GM12865 (cell line): ENCODE measurements around the gene ENOPH1.
A peak's percentile ranks its signal among the peaks of the same experiment; 100 is the strongest.
"Not testable (repeated sequence)": the region's sequence is repeated elsewhere in the genome, so short reads cannot be mapped to it uniquely, and the experiment has no call there.

Source experiments
- DNase-seq: peaks from one replicate; pipeline ENCODE4 v3.0.0; 2010; ENCODE audit warnings: low read depth
- H3K4me3 ChIP-seq: 2 replicates; pipeline ENCODE4 v1.5.1; 2011; ENCODE audit warnings: mild to moderate bottlenecking, low read depth, low read length, control low read depth
- TF ChIP-seq, protein P1 (sequence below): IDR thresholded peaks from 2 replicates; pipeline ENCODE4 v1.5.1; 2011; ENCODE audit warnings: low read length, control low read depth, low read depth, inconsistent platforms; ENCODE audit not compliant: insufficient read depth; ENCODE audit errors: missing control alignments

Gene ENOPH1

DNA sequence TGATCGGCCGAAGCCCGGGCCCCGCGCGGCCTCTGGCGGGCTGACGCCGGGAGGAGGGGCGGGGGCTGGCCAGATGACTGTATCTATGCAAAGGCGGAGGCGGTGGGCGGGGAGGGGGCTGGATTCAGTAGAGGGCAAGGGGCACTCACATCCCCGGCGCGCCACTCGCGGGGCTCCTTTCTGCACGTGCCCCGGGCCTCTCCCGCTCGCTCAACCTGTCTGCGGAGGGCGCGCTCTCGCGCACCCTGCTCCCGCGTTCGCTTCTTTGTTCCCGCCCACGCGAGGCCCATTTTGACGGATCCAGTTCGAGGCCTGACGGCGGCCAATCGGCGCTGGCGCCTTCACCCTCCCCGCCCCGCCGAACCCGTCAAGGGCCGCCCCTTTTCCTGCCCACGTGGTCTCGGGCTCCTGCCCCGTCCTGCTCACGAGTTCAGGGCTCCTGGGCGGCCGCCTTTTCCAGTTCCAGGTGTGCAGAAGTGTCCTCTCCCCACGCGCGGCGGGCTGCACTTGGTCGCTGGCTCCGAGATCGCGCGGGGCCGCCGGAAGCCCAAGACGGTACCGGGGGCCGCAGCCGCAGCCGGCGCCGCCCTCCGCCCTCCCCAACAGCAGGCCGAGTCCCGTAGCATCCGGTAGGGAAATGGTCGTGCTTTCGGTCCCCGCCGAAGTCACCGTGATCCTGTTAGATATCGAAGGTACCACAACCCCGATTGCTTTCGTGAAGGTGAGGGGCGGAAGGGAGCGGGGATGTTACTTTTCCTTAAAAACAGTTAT lies at the start of gene ENOPH1, which contains the start of gene HNRNPDL:
TSS of gene ENOPH1 (plus strand) at position 398 of the 771 bp plus-strand sequence. CDS start at position 638, 240 bp downstream.
TSS of gene HNRNPDL (minus strand) at position 270 of the 771 bp plus-strand sequence. CDS start 772 bp downstream, outside the sequence.
- H3K4me3 ChIP-seq = peak within 1 kb of the TSS; percentile 99
- TF ChIP-seq, protein P1, sequence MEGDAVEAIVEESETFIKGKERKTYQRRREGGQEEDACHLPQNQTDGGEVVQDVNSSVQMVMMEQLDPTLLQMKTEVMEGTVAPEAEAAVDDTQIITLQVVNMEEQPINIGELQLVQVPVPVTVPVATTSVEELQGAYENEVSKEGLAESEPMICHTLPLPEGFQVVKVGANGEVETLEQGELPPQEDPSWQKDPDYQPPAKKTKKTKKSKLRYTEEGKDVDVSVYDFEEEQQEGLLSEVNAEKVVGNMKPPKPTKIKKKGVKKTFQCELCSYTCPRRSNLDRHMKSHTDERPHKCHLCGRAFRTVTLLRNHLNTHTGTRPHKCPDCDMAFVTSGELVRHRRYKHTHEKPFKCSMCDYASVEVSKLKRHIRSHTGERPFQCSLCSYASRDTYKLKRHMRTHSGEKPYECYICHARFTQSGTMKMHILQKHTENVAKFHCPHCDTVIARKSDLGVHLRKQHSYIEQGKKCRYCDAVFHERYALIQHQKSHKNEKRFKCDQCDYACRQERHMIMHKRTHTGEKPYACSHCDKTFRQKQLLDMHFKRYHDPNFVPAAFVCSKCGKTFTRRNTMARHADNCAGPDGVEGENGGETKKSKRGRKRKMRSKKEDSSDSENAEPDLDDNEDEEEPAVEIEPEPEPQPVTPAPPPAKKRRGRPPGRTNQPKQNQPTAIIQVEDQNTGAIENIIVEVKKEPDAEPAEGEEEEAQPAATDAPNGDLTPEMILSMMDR = no peak
- peak; percentile 98 for DNase-seq

DNA sequence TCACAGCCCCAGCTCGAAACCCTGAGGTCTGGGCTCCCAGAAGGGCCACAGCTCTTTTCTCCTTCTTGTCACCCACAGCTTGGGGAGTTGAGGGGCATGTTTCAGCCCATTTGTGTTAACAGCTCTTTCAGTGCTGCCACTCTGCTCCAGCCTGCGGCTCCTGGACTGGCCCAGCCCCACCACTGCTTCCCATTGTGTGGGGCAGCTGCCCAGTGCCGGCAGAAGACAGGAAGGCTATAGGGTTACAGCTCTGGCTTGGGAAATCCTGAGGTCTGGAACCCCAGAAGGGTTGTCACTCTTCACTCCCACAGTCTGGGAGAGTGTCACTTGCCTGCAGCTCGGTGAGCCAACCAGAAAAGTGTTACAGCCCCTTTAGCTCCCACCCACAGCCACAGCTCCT lies 49.6 kb upstream of the ENOPH1 start:
- no peak for DNase-seq
- no peak overlapping the region for H3K4me3 ChIP-seq

DNA sequence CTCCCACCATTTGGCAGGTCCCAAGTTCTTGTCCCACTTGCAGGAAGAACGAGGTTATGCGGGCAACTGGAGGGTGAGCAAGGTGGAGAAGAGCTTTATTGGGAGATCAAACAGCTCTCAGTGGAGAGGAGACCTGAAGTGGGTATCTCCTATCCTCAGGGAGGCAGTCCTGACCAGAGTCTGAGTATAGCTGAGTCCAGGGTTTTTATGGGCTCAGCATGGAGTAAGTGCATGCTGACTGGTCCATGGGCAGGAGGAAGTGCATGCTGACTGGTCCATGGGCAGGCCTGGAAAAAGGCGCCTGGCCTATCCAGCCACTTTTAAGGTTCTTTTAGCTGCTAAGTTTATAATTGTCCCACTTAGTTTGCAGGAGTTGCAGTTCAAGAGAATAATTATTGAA lies 49.2 kb upstream of the ENOPH1 start:
- no peak overlapping the region for H3K4me3 ChIP-seq
- TF ChIP-seq, protein P1 = no peak
- no peak for DNase-seq

More for the DNA sequence above, 49.6 kb upstream of the ENOPH1 start:
- TF ChIP-seq, protein P1 = no peak

DNA sequence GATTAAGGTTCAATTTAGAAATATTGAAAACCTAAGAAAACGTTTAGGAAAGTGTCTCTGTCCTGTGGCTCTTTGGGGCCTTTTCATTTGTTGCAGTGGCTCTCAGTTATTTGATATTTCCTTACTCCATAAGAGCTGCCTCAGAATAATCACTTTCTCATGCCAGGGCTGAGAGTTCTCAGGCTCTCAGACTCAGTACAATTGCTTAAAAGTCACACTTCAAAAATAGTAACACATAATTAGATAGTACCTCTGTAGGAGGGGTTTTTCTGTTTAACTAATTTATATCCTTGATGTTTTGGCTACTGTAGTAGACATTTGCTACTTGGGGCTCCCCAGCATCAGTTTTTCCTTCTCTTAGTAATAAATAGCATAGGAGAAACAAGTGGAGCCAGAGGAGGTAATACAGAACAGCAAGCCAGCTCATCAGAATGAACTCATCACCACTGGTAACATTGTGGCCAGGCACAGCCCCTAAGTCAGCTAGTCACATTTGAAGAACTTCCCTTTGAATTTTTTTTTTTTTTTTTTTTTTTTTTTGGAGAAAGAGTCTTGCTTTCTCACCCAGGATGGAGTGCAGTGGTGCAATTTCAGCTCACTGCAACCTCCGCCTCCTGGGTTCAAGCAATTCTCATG lies 48.6 kb upstream of the ENOPH1 start:
- TF ChIP-seq, protein P1 = no peak
- no peak for DNase-seq
- no peak overlapping the region for H3K4me3 ChIP-seq

DNA sequence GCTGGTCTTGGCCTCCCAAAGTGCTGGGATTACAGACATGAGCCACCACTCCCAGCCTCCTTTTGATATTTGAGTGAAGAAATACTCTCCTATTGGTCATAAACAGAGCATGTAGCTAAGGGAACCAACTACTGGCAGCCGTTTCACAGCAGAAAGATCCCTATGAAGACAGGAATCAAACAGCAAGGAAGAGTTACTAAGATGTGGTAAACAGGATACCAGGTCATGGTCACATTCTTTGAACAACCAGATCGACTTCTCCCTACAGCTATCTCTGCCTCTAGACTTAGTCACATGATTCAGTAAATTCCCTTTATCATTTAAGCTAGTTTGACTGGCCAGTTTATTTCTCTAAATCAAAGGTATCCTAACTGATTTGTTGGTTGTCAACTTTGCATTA lies 47.6 kb upstream of the ENOPH1 start:
- no peak overlapping the region for H3K4me3 ChIP-seq
- no peak for DNase-seq
- TF ChIP-seq, protein P1 = no peak

DNA sequence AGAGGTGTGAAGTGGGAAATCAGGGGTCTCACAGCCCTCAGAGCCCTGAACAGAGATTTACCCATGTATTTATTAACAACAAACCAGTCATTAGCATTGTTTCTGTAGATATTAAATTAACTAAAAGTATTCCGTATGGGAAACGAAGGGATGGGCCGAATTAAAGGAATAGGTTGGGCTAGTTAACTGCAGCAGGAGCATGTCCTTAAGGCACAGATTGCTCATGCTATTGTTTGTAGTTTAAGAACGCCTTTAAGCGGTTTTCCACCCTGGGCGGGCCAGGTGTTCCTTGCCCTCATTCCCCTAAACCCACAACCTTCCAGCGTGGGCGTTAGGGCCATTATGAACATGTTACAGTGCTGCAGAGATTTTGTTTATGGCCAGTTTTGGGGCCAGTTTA lies 44.1 kb upstream of the ENOPH1 start:
- not testable (repeated sequence) for DNase-seq, H3K4me3 ChIP-seq

DNA sequence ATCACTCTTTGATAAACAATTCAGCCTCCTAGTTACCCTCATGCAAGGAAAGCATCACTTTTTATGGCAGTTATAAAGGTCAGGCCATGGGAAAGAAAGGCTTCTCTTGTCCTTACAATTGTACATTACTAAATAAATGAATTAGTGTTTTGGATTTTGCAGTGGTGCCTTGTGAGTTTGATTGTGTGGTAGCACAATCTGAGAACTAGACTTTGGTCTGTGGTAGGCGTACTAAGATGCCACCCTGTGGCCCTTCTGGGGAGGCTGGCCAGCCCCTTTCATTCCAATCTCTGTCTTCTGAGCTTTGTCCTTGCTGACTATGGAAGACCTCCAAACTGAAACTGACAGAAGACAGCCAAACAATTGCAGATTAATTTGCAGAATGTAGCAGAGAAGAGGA lies 42.0 kb upstream of the ENOPH1 start:
- no peak for DNase-seq
- no peak overlapping the region for H3K4me3 ChIP-seq
- TF ChIP-seq, protein P1 = no peak

DNA sequence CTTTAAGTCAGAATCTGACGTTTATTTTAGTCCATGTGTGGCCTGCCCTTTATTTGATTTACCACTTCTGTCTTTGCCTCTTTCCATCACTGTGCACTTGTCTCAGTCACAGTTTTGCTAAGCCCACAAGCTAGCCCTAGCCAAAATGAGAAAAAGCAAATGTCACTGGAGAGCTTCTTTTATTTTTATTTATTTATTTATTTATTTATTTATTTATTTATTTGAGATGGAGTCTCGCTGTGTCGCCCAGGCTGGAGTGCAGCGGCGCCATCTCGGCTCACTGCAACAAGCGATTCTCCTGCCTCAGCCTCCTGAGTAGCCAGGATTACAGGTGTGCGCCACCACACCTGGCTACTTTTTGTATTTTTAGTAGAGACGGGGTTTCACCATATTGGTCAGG lies 40.3 kb upstream of the ENOPH1 start:
- DNase-seq, H3K4me3 ChIP-seq: not testable (repeated sequence)
